HFFc6 (cell line): ENCODE data around the gene ZKSCAN5. TPM values are rescaled to one million over a fixed set of nuclear protein-coding genes. Genes with fewer than 3 reads are reported as not detected.
"Not testable (repeated sequence)": the region's sequence is repeated elsewhere in the genome, so short reads cannot be mapped to it uniquely, and the experiment has no call there.

Experiments used
- DNase-seq: peaks from one replicate; pipeline ENCODE4 v3.0.0-alpha.2; 2018
- H3K27ac Mint-ChIP-seq: 2 replicates; pipeline ENCODE4 v1.8.0; 2020; ENCODE audit warnings: mild to moderate bottlenecking, mixed read lengths
- H3K27me3 Mint-ChIP-seq: 2 replicates; pipeline ENCODE4 v1.8.0; 2021; ENCODE audit warnings: mild to moderate bottlenecking, moderate library complexity, mixed read lengths; ENCODE audit not compliant: insufficient read depth
- H3K36me3 Mint-ChIP-seq: 2 replicates; pipeline ENCODE4 v1.8.0; 2021; ENCODE audit warnings: low read depth, mixed read lengths
- H3K4me1 Mint-ChIP-seq: 2 replicates; pipeline ENCODE4 v1.8.0; 2020; ENCODE audit warnings: low read depth, mixed read lengths
- H3K4me3 Mint-ChIP-seq: 2 replicates; pipeline ENCODE4 v1.8.0; 2020; ENCODE audit warnings: mild to moderate bottlenecking, moderate library complexity, mixed read lengths
- H3K9me3 Mint-ChIP-seq: 2 replicates; pipeline ENCODE4 v1.8.0; 2020; ENCODE audit warnings: mild to moderate bottlenecking, mixed read lengths
- total RNA-seq, 6 experiments: library from RNA; stranded (reverse); fragmentation: NEBNext Ultra II Directional; extraction: Animal tissue kit (Norgen Biotek cat#: 25700); gene quantifications; 2 replicates in 1 of 6; 3 replicates in 5 of 6; pipeline ENCODE4 v1.2.3, GENCODE V29; 2021
- TF ChIP-seq, protein P1 (sequence below): fragments of 200-600 bp; sonication (generic); IDR thresholded peaks from 2 replicates; pipeline ENCODE4 v1.5.0; 2021; ENCODE audit warnings: antibody characterized with exemption, mild to moderate bottlenecking

Gene ZKSCAN5
- total RNA-seq, 6 experiments from 2014 or later, result 10.0 to 12.8 (median 11.3) TPM

DNA sequence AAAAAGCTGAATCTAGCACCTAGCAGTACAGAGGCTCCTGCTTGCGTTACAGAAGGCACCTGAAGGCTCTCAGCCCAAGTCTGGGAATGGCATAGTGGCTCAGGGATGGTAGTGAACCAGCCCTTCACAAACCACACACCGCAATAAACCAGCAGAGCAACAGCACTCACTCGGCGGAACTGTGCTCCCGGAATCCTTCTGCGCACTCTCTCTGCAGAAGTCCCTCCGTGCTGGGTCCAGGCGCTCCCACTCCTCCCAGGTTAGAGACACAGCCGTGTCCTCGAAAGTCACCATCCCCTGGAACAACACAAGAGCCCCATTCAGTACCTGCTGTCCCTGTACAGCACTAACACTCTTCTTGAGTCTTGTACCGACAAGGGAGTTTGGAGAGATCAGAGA lies 5.9 kb upstream of the ZKSCAN5 start:
- peak overlapping the region; percentile 98 for H3K27ac Mint-ChIP-seq
- peaks cover 28% of the 10 kb centered on the region for H3K4me1 Mint-ChIP-seq
- H3K36me3 Mint-ChIP-seq, result peaks cover 59% of the 10 kb centered on the region
- peaks cover 31% of the 10 kb centered on the region for H3K9me3 Mint-ChIP-seq
- H3K4me3 Mint-ChIP-seq, result peak overlapping the region; percentile 98
- TF ChIP-seq, protein P1, sequence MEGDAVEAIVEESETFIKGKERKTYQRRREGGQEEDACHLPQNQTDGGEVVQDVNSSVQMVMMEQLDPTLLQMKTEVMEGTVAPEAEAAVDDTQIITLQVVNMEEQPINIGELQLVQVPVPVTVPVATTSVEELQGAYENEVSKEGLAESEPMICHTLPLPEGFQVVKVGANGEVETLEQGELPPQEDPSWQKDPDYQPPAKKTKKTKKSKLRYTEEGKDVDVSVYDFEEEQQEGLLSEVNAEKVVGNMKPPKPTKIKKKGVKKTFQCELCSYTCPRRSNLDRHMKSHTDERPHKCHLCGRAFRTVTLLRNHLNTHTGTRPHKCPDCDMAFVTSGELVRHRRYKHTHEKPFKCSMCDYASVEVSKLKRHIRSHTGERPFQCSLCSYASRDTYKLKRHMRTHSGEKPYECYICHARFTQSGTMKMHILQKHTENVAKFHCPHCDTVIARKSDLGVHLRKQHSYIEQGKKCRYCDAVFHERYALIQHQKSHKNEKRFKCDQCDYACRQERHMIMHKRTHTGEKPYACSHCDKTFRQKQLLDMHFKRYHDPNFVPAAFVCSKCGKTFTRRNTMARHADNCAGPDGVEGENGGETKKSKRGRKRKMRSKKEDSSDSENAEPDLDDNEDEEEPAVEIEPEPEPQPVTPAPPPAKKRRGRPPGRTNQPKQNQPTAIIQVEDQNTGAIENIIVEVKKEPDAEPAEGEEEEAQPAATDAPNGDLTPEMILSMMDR, result no peak
- H3K27me3 Mint-ChIP-seq, result peaks cover 3% of the 10 kb centered on the region; the same call in 1 of the 2 replicates
- DNase-seq, result no peak

DNA sequence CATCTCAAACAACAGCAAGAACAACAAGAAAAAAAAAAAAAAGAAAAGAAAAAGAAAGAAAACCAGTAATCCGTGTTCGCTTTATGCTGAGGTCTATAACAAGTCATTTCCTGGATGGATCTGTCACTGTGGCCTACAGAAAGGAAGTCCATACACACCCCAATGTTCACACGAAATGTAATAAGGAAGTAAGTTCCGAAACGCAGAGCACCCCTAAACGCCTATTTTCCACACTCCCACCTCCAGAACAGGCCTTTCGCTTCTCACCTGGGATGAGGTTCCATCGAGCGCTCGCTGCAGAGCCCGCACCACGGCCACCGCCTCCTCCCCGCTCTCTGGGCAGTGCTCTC lies 5.1 kb upstream of the ZKSCAN5 start:
- peak overlapping the region; percentile 98 for H3K4me3 Mint-ChIP-seq
- no peak for DNase-seq
- peaks cover 51% of the 10 kb centered on the region for H3K36me3 Mint-ChIP-seq
- H3K4me1 Mint-ChIP-seq, result peaks cover 28% of the 10 kb centered on the region
- peaks cover 23% of the 10 kb centered on the region for H3K9me3 Mint-ChIP-seq
- peak overlapping the region; percentile 98 for H3K27ac Mint-ChIP-seq
- peaks cover 3% of the 10 kb centered on the region; the same call in 1 of the 2 replicates for H3K27me3 Mint-ChIP-seq
- TF ChIP-seq, protein P1, result no peak

DNA sequence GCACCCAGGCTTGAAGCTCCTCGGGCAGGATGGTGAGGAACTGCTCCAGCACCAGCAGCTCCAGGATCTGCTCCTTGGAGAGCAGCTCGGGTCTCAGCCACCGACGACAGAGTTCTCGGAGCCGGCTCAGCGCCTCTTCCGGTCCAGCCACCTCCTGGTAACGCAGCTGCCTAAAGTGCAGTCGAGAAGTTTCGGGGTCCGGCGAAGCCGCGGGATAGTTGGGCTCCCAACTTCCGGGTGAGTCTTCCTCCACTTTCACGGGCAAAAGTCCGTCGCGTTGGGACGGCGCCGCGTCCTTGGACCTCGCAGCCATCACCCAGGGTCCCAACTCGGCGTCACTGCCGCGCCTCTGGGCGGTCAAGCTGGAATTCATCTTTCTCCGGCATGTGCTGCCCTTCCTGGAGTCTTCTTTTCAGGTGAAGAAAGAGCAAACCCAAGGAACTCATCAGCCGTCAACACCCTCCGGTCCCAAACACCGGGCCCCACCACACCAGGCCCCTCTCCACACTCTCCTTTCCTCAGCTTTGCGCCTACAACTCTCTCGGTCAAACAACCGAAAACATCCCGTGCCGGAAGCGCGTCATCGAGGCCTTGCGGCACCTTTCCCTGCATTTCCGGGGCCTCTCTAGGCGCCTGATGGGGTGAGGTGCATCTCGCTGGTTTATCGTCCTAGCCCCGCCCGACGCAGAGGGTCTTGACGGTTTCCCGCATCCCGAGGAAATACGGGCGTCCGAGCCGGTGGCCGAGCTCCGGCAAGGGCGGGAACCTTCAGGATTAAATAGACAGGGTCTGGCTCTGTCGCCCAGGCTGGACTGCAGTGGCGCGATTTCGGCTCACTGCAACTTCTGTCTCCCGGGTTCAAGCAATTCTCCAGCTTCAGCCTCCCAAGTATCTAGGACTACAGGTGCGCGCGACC lies 4.5 kb upstream of the ZKSCAN5 start, which contains the start of gene ZNF394:
ZNF394 (minus strand) TSS at position 561 of the 916 bp plus-strand sequence; CDS start at position 373, 188 bp downstream.
- H3K9me3 Mint-ChIP-seq, result peaks cover 17% of the 10 kb centered on the region
- H3K27me3 Mint-ChIP-seq, result peaks cover 4% of the 10 kb centered on the region; the same call in 1 of the 2 replicates
- DNase-seq, result peak; percentile 84
- peaks cover 46% of the 10 kb centered on the region for H3K36me3 Mint-ChIP-seq
- H3K27ac Mint-ChIP-seq, result peak within 1 kb of the TSS; percentile 98
- peaks cover 28% of the 10 kb centered on the region for H3K4me1 Mint-ChIP-seq
- TF ChIP-seq, protein P1, result 0 out of 2 replicates have a peak, but pooled peaks have one; percentile 24
- H3K4me3 Mint-ChIP-seq, result peak within 1 kb of the TSS; percentile 98

DNA sequence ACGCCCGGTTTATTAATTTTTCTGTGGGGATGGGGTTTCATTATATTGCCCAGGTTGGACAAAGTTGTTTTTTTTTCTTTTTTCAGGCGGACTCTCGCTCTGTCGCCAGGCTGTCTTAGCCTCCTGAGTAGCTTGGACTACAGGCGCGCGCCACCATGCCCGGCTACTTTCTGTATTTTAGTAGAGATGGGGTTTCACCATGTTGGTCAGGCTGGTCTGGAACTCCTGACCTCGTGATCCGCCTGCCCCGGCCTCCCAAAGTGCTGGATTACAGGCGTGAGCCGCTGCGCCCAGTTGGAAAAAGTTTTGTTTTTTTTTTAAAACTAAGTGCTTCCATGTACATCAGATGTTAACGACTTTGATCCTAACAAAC lies 3.8 kb upstream of the ZKSCAN5 start:
- peaks cover 47% of the 10 kb centered on the region for H3K36me3 Mint-ChIP-seq
- peaks cover 4% of the 10 kb centered on the region; the same call in 1 of the 2 replicates for H3K27me3 Mint-ChIP-seq
- no peak for DNase-seq
- TF ChIP-seq, protein P1, result no peak
- H3K9me3 Mint-ChIP-seq, result peaks cover 12% of the 10 kb centered on the region
- H3K4me1 Mint-ChIP-seq, result peaks cover 30% of the 10 kb centered on the region
- H3K27ac Mint-ChIP-seq, result peak overlapping the region; percentile 98
- peak overlapping the region; percentile 98 for H3K4me3 Mint-ChIP-seq

DNA sequence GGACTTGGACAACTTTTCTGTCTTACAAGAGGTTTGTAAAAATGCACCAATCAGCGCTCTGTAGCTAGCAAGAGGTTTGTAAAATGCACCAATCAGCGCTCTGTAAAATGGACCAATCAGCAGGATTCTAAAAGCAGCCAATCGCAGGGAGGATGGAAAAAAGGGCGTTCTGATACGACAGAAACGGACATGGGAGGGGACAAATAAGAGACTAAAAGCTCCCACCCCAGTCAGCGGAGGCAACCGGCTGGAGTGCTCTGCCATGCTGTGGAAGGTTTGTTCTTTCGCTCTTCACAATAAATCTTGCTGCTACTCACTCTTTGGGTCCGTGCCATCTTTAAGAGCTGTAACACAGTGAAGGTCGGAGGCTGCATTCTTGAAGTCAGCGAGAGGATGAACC lies 3.2 kb upstream of the ZKSCAN5 start:
- not testable (repeated sequence) for H3K27ac Mint-ChIP-seq, DNase-seq, H3K27me3 Mint-ChIP-seq
- Mint-ChIP-seq H3K4me3 (peak overlapping the region; percentile 98), H3K4me1 (peaks cover 36% of the 10 kb centered on the region), H3K36me3 (peaks cover 50% of the 10 kb centered on the region), H3K9me3 (peaks cover 12% of the 10 kb centered on the region)

DNA sequence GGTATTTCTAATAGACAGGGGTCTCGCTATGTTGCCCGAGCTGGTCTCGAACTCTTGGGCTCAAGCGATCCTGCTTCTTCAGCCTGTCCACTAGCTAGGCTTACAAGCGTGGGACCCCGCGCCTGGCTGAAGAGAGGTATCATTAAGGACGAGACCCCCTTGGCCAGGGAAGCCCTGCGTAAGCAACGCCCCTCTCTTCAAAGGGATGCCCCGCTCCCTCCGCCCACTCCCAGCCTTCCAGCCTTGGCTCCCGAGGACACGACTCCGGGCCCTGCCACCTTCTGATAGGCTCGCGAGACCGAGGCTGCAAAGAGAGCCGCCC lies 220 bp upstream of the ZKSCAN5 start:
- Mint-ChIP-seq H3K27me3 (peaks cover 4% of the 10 kb centered on the region; the same call in 1 of the 2 replicates), H3K4me3 (peak overlapping the region; percentile 96), H3K9me3 (peaks cover 8% of the 10 kb centered on the region), H3K27ac (peak overlapping the region; percentile 96), H3K36me3 (peaks cover 38% of the 10 kb centered on the region), H3K4me1 (peaks cover 30% of the 10 kb centered on the region)
- TF ChIP-seq, protein P1, result no peak
- DNase-seq, result no peak
